NB4 (cell line): ENCODE data around the gene POLG2.

Experiments
- MAX ChIP-seq: IDR thresholded peaks from 2 replicates; pipeline ENCODE4 v1.6.1; 2011; ENCODE audit warnings: low read depth, low read length
- TF ChIP-seq, protein P1 (sequence below): IDR thresholded peaks from one replicate; pipeline ENCODE4 v1.5.1; 2012; ENCODE audit warnings: low read depth, low read length

GRCh38 chr17:64448665-64449512 lies 48.0 kb downstream of the POLG2 start, which contains the start of gene MILR1:
- TF ChIP-seq, protein P1, sequence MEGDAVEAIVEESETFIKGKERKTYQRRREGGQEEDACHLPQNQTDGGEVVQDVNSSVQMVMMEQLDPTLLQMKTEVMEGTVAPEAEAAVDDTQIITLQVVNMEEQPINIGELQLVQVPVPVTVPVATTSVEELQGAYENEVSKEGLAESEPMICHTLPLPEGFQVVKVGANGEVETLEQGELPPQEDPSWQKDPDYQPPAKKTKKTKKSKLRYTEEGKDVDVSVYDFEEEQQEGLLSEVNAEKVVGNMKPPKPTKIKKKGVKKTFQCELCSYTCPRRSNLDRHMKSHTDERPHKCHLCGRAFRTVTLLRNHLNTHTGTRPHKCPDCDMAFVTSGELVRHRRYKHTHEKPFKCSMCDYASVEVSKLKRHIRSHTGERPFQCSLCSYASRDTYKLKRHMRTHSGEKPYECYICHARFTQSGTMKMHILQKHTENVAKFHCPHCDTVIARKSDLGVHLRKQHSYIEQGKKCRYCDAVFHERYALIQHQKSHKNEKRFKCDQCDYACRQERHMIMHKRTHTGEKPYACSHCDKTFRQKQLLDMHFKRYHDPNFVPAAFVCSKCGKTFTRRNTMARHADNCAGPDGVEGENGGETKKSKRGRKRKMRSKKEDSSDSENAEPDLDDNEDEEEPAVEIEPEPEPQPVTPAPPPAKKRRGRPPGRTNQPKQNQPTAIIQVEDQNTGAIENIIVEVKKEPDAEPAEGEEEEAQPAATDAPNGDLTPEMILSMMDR = no peak
- 0 out of 2 replicates have a peak, but pooled peaks have one; percentile 16 for TF ChIP-seq MAX
